A549 treated with CpdA at 1 μM for 4 hours (cell line): ENCODE data around the gene SLC9A7. TPM values are rescaled to one million over a fixed set of nuclear protein-coding genes. Genes with fewer than 3 reads are reported as not detected.

Source experiments
- total RNA-seq: library from RNA; stranded (reverse); fragments of 200-300 nt; extraction: Qiagen RNA extraction; gene quantifications from 5 replicates; pipeline ENCODE4 v1.2.3, GENCODE V29; 2022; ENCODE audit warnings: low read depth

SLC9A7 gene
- total RNA-seq, result 9.7 to 13.3 TPM (median 12.9 TPM) in 5 replicates

DNA sequence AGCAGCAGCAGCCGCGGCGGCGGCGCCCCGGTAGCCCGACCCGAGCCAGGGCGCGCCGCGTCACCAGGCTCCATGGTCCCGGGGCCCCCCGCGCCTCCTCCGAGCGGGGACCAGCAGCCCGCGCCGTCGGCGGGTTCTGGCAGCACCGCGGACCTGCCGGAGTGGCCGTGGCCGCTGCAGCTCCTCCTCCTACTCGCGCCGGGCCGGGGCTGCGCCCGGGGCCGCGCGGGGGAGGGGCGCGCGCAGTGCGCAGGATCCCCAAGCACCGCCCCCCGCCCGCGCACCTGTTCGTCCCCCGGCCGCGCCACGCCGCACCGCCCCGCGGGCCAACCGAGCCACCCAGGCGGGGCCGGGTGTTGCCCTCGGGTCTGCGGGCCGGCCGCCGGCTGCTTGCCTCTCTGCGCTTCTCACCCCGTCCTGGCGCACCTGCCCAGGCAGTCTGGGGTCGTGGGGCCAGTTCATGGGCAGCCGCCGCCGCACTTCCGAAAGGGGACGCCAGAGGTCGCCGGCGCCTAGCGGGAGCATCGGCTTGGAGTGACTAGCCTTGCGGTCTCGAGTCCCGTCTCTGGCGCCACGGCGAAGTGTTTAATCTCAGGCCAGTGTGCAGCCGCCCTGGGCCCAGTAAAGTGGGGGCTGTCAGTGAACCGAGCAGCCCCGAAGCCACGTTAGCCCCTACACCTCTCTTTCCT lies at the start of gene SLC9A7:
TSS of gene SLC9A7 (minus strand) at position 163 of the 689 bp plus-strand sequence. CDS start at position 74, 89 bp downstream.

DNA sequence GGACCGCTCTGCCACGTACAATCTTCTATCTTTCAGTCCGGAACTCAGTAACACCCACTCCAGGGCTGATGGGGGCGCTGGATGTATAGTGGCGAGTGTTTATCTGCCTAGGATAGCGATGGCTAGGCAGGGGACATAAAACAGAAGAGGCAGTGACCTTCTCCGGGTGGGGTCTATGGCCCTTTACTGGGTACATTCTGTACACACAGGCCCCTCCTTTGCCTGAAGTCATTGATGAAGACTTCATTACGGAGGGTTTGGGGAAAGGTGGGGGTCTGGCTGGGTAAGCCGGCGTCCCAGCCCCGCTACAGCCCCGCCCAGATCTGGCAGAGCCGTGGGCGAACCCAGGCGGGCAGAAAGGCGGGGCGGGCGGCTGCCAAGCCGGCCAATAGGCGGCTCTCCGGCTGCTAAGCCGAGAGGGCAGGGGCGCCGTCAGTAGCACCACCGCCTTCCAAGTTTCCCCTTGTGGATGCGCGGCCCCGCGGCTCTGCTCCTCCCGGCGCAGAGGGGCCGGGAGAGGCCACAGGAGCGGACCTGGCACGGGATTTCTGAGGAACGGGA lies 185.5 kb downstream of the SLC9A7 start, which contains the start of gene CHST7:
TSS of gene CHST7 (plus strand) at position 435 of the 561 bp plus-strand sequence. CDS start 167 bp downstream, outside the sequence.

Other genes starting within 250 kb of the SLC9A7 start
- gene ZNF674, start 213.7 kb downstream of the SLC9A7 start, total RNA-seq, result 2.1 to 3.1 TPM (median 2.7 TPM) in 5 replicates
- gene CHST7, start 185.4 kb downstream of the SLC9A7 start, total RNA-seq, result 10.5 to 19.9 TPM (median 18.7 TPM) in 5 replicates
- 10.1 to 16.2 TPM (median 10.6 TPM) in 5 replicates for gene RP2, start 77.9 kb upstream of the SLC9A7 start, total RNA-seq
- gene JADE3, start 153.3 kb upstream of the SLC9A7 start, total RNA-seq, result 11.8 to 15.2 TPM (median 12.8 TPM) in 5 replicates